Loucy (cell line): ENCODE data around the gene TIGD3.

Experiments used
- H2AFZ ChIP-seq: fragments of 200-600 bp; sonication (generic); 2 replicates; pipeline ENCODE4 v1.6.0; 2016; ENCODE audit warnings: antibody characterized with exemption, mild to moderate bottlenecking, low read length, moderate library complexity
- H3F3A ChIP-seq: fragments of 200-600 bp; 2 replicates; pipeline ENCODE4 v1.6.0; 2016; ENCODE audit warnings: antibody characterized with exemption, low read depth, mild to moderate bottlenecking
- H3K27me3 ChIP-seq: fragments of 200-600 bp; sonication (generic); 2 replicates; pipeline ENCODE4 v1.6.1; 2014; ENCODE audit warnings: low read length, mild to moderate bottlenecking; ENCODE audit not compliant: insufficient read depth, poor library complexity, severe bottlenecking
- H3K36me3 ChIP-seq: fragments of 200-600 bp; sonication (generic); 2 replicates; pipeline ENCODE4 v1.6.1; 2016; ENCODE audit warnings: low read length; ENCODE audit not compliant: insufficient read depth
- H3K4me1 ChIP-seq: fragments of 200-600 bp; sonication (generic); 2 replicates; pipeline ENCODE4 v1.5.1; 2014; ENCODE audit warnings: low read length, mild to moderate bottlenecking; ENCODE audit not compliant: insufficient read depth, poor library complexity, severe bottlenecking
- H3K4me2 ChIP-seq: fragments of 200-600 bp; sonication (generic); 2 replicates; pipeline ENCODE4 v1.6.0; 2014; ENCODE audit warnings: antibody characterized with exemption, low read length, low read depth, mild to moderate bottlenecking; ENCODE audit not compliant: poor library complexity, severe bottlenecking
- H3K4me3 ChIP-seq: fragments of 200-600 bp; sonication (generic); 2 replicates; pipeline ENCODE4 v1.5.1; 2014; ENCODE audit warnings: low read length, mild to moderate bottlenecking, mixed read lengths; ENCODE audit not compliant: poor library complexity, severe bottlenecking
- H3K79me2 ChIP-seq: fragments of 200-600 bp; sonication (generic); 2 replicates; pipeline ENCODE4 v1.6.1; 2014; ENCODE audit warnings: low read length; ENCODE audit not compliant: insufficient read depth
- H3K9ac ChIP-seq: fragments of 200-600 bp; sonication (generic); 2 replicates; pipeline ENCODE4 v1.6.0; 2014; ENCODE audit warnings: mild to moderate bottlenecking, low read depth, low read length, moderate library complexity; ENCODE audit not compliant: poor library complexity, severe bottlenecking
- H3K9me2 ChIP-seq: fragments of 200-600 bp; sonication (generic); replicated peaks from 2 replicates; pipeline ENCODE4 v1.6.1; 2016; ENCODE audit warnings: low read depth, low read length, mixed read lengths
- H3K9me3 ChIP-seq: fragments of 200-600 bp; sonication (generic); 2 replicates; pipeline ENCODE4 v1.6.1; 2014; ENCODE audit warnings: mild to moderate bottlenecking, antibody characterized with exemption, low read length, low read depth; ENCODE audit not compliant: insufficient read depth
- H4K20me1 ChIP-seq: fragments of 200-600 bp; sonication (generic); 2 replicates; pipeline ENCODE4 v1.6.0; 2014; ENCODE audit warnings: antibody characterized with exemption, low read length, mild to moderate bottlenecking; ENCODE audit not compliant: insufficient read depth, poor library complexity, severe bottlenecking
- CTCF ChIP-seq: fragments of 200-600 bp; sonication (generic); conservative IDR thresholded peaks from 2 replicates; pipeline ENCODE4 v1.5.1; 2014; ENCODE audit warnings: mild to moderate bottlenecking, antibody characterized with exemption, low read length
- EZH2phosphoT487 ChIP-seq: fragments of 200-600 bp; IDR thresholded peaks from 2 replicates; pipeline ENCODE4 v1.6.1; 2018; ENCODE audit warnings: antibody characterized with exemption, mild to moderate bottlenecking, moderate library complexity, borderline replicate concordance

TIGD3 gene

GRCh38 chr11:65386307-65387140 is 32.0 kb downstream of the TIGD3 start, which contains the start of gene FRMD8:
TSS of gene FRMD8 (plus strand) at chr11:65386637. CDS start at chr11:65387037, 400 bp downstream.
- TF ChIP-seq CTCF, result no peak
- TF ChIP-seq EZH2phosphoT487, result no peak
- H3K4me1 ChIP-seq, result peaks cover 64% of the 10 kb centered on the region
- H3K9ac ChIP-seq, result peak within 1 kb of the TSS; percentile 89
- peak within 1 kb of the TSS; percentile 79 for H2AFZ ChIP-seq
- H3K4me2 ChIP-seq, result peak within 1 kb of the TSS; percentile 80
- peaks cover 8% of the 10 kb centered on the region; the same call in 1 of the 2 replicates for H3F3A ChIP-seq
- no peaks in the 10 kb centered on the region for H3K9me2 ChIP-seq
- H3K79me2 ChIP-seq, result peaks cover 52% of the 10 kb centered on the region
- no peaks in the 10 kb centered on the region; the same call in 1 of the 2 replicates for H3K36me3 ChIP-seq
- no peaks in the 10 kb centered on the region for H3K9me3 ChIP-seq
- peaks cover 9% of the 10 kb centered on the region for H4K20me1 ChIP-seq
- no peaks in the 10 kb centered on the region for H3K27me3 ChIP-seq
- H3K4me3 ChIP-seq, result peak within 1 kb of the TSS; percentile 87

GRCh38 chr11:65388731-65389130 is 34.2 kb downstream of the TIGD3 start:
- Histone ChIP-seq H3K9ac (peak overlapping the region; percentile 89), H3K4me3 (peak overlapping the region; percentile 65), H3K36me3 (no peaks in the 10 kb centered on the region; the same call in 1 of the 2 replicates), H2AFZ (no peak overlapping the region), H3F3A (no peaks in the 10 kb centered on the region), H3K4me2 (peak overlapping the region; percentile 80), H3K79me2 (peaks cover 74% of the 10 kb centered on the region), H3K4me1 (peaks cover 60% of the 10 kb centered on the region), H3K9me3 (no peaks in the 10 kb centered on the region), H4K20me1 (peaks cover 14% of the 10 kb centered on the region), H3K27me3 (no peaks in the 10 kb centered on the region), H3K9me2 (no peaks in the 10 kb centered on the region)
- TF ChIP-seq EZH2phosphoT487, result no peak
- TF ChIP-seq CTCF, result no peak

- peaks cover 75% of the 10 kb centered on the region for H3K79me2 ChIP-seq
- H3K4me1 ChIP-seq, result peaks cover 54% of the 10 kb centered on the region
Measured at GRCh38 chr11:65389294-65389980, 34.9 kb downstream of the TIGD3 start.

More at GRCh38 chr11:65389294-65389980, 34.9 kb downstream of the TIGD3 start:
- Histone ChIP-seq H4K20me1 (peaks cover 19% of the 10 kb centered on the region), H3K9ac (peak overlapping the region; percentile 89), H3K9me2 (no peaks in the 10 kb centered on the region), H3K36me3 (peaks cover 4% of the 10 kb centered on the region; the same call in 1 of the 2 replicates), H3K9me3 (no peaks in the 10 kb centered on the region), H3K27me3 (no peaks in the 10 kb centered on the region), H3K4me2 (peak overlapping the region; percentile 80), H2AFZ (no peak overlapping the region), H3K4me3 (peak overlapping the region; percentile 65), H3F3A (no peaks in the 10 kb centered on the region)
- TF ChIP-seq EZH2phosphoT487 (no peak), CTCF (no peak)
